Mesenchymal stem cell (in vitro differentiated cells and primary cell): ENCODE data around the gene PHKA2.

ENCODE experiments used
- DNase-seq: peaks from one replicate; pipeline ENCODE4 v3.0.0-alpha.2; 2013
- H2AFZ ChIP-seq: one replicate; pipeline ENCODE4 v1.6.1; 2013; ENCODE audit warnings: low read depth, mild to moderate bottlenecking, control low read depth, inconsistent platforms, low read length, moderate library complexity
- H2AK5ac ChIP-seq: 2 replicates; pipeline ENCODE4 v1.6.1; 2013; ENCODE audit warnings: low read length, moderate library complexity, mild to moderate bottlenecking, inconsistent platforms; ENCODE audit not compliant: severe bottlenecking
- H2BK120ac ChIP-seq: one replicate; pipeline ENCODE4 v1.6.1; 2013; ENCODE audit warnings: low read depth, mild to moderate bottlenecking, inconsistent platforms, low read length, moderate library complexity
- H2BK12ac ChIP-seq, 2 experiments: one replicate each; pipeline ENCODE4 v1.6.1; 2013; ENCODE audit warnings: inconsistent platforms in 2 of 2, low read length in 2 of 2, mild to moderate bottlenecking in 2 of 2, moderate library complexity in 2 of 2, control low read depth in 1 of 2
- H2BK15ac ChIP-seq: one replicate; pipeline ENCODE4 v1.6.1; 2013; ENCODE audit warnings: mild to moderate bottlenecking, low read depth, inconsistent platforms; ENCODE audit not compliant: poor library complexity, severe bottlenecking
- H2BK5ac ChIP-seq: 2 replicates; pipeline ENCODE4 v1.6.1; 2013; ENCODE audit warnings: low read depth, mild to moderate bottlenecking, low read length, control low read depth, inconsistent platforms; ENCODE audit not compliant: poor library complexity, severe bottlenecking
- H3K14ac ChIP-seq, 2 experiments: one replicate each; pipeline ENCODE4 v1.6.1; 2013; ENCODE audit warnings: inconsistent platforms in 2 of 2, low read length in 2 of 2, control low read depth in 1 of 2, mild to moderate bottlenecking in 1 of 2, moderate library complexity in 1 of 2
- H3K18ac ChIP-seq, 2 experiments: one replicate each; pipeline ENCODE4 v1.6.1; 2013; ENCODE audit warnings: inconsistent platforms in 2 of 2, low read length in 2 of 2, control low read depth in 1 of 2, low read depth in 1 of 2, mild to moderate bottlenecking in 1 of 2
- H3K23ac ChIP-seq, 2 experiments: one replicate each; pipeline ENCODE4 v1.6.1; 2013; ENCODE audit warnings: inconsistent platforms in 2 of 2, low read length in 2 of 2, mild to moderate bottlenecking in 2 of 2, moderate library complexity in 2 of 2, control low read depth in 1 of 2
- H3K27ac ChIP-seq: 2 replicates; pipeline ENCODE4 v1.5.1; 2013; ENCODE audit warnings: mild to moderate bottlenecking, moderate library complexity, low read length, control low read depth, inconsistent platforms; ENCODE audit not compliant: poor library complexity, severe bottlenecking
- H3K27me3 ChIP-seq, 2 experiments: 2 replicates each; pipeline versions ENCODE4 v1.6.1 to v1.7.0; 2013; ENCODE audit warnings: low read length in 2 of 2, mild to moderate bottlenecking in 2 of 2, moderate library complexity in 2 of 2, control low read depth in 1 of 2, inconsistent platforms in 1 of 2; ENCODE audit not compliant: control insufficient read depth in 1 of 2, insufficient read depth in 1 of 2
- H3K36me3 ChIP-seq, 2 experiments: 2 replicates each; pipeline versions ENCODE4 v1.6.1 to v1.7.0; 2013; ENCODE audit warnings: low read length in 2 of 2, control low read depth in 1 of 2, inconsistent platforms in 1 of 2, low read depth in 1 of 2, mild to moderate bottlenecking in 1 of 2; ENCODE audit not compliant: insufficient read depth in 2 of 2, control insufficient read depth in 1 of 2
- H3K4ac ChIP-seq, 2 experiments: one replicate each; pipeline ENCODE4 v1.6.1; 2013; ENCODE audit warnings: inconsistent platforms in 2 of 2, low read length in 2 of 2, mild to moderate bottlenecking in 2 of 2, moderate library complexity in 2 of 2, control low read depth in 1 of 2, low read depth in 1 of 2
- H3K4me1 ChIP-seq: 2 replicates; pipeline ENCODE4 v1.6.1; 2013; ENCODE audit warnings: low read depth, low read length, control low read depth; ENCODE audit not compliant: control insufficient read depth, insufficient read depth
- H3K4me2 ChIP-seq: 2 replicates; pipeline ENCODE4 v1.6.1; 2013; ENCODE audit warnings: low read length, mild to moderate bottlenecking, inconsistent platforms; ENCODE audit not compliant: poor library complexity, severe bottlenecking
- H3K4me3 ChIP-seq, 2 experiments: 2 replicates each; pipeline versions ENCODE4 v1.5.1 to v1.7.0; 2013; ENCODE audit warnings: low read length in 2 of 2, mild to moderate bottlenecking in 2 of 2, control low read depth in 1 of 2, low read depth in 1 of 2; ENCODE audit not compliant: insufficient read depth in 1 of 2
- H3K79me1 ChIP-seq: replicated peaks from 2 replicates; pipeline ENCODE4 v1.6.1; 2013; ENCODE audit warnings: mild to moderate bottlenecking, control low read depth, low read length, inconsistent platforms; ENCODE audit not compliant: poor library complexity, severe bottlenecking
- H3K9ac ChIP-seq: 2 replicates; pipeline ENCODE4 v1.7.0; 2013; ENCODE audit warnings: mild to moderate bottlenecking, low read length, moderate library complexity
- H3K9me3 ChIP-seq: 2 replicates; pipeline ENCODE4 v1.7.0; 2013; ENCODE audit warnings: mild to moderate bottlenecking, low read length; ENCODE audit not compliant: control insufficient read depth
- H4K8ac ChIP-seq: one replicate; pipeline ENCODE4 v1.6.1; 2013; ENCODE audit warnings: inconsistent platforms, mild to moderate bottlenecking, low read length, moderate library complexity
- H4K91ac ChIP-seq: one replicate; pipeline ENCODE4 v1.6.1; 2013; ENCODE audit warnings: mild to moderate bottlenecking, low read length, inconsistent platforms
- WGBS: methylation state at CpG from one replicate; pipeline ENCODE4 v1.1.7; 2013; ENCODE audit warnings: mixed read lengths; 5-methylcytosine and 5-hydroxymethylcytosine counted together

The PHKA2 gene

GRCh38 chrX:18874560-18875255, 109.2 kb downstream of the PHKA2 start:
- Histone ChIP-seq H2AK5ac (no peak overlapping the region), H3K27me3 (peaks cover 5 to 66% of the 10 kb centered on the region in 2 experiments), H3K27ac (no peak overlapping the region), H3K4me2 (no peak overlapping the region), H2BK12ac (no peak overlapping the region), H2BK5ac (no peak overlapping the region), H3K4ac (no peak overlapping the region), H2AFZ (no peak overlapping the region), H3K4me3 (no peak overlapping the region), H2BK120ac (no peak overlapping the region), H3K23ac (no peak overlapping the region), H3K79me1 (no peaks in the 10 kb centered on the region), H4K8ac (no peak overlapping the region), H3K4me1 (peaks cover 10% of the 10 kb centered on the region), H3K9ac (no peak overlapping the region), H3K14ac (no peak overlapping the region), H3K18ac (peak overlapping the region in 1 of 2 experiments; percentile 12), H3K9me3 (no peaks in the 10 kb centered on the region), H2BK15ac (no peak overlapping the region), H4K91ac (peak overlapping the region; percentile 27), H3K36me3 (no peaks in the 10 kb centered on the region)
- no peak for DNase-seq
- WGBS, result 95% methylated on average over 27 of the region's 27 CpGs

GRCh38 chrX:18873836-18874235, 110.1 kb downstream of the PHKA2 start:
- H3K23ac ChIP-seq, result no peak overlapping the region
- no peaks in the 10 kb centered on the region for H3K36me3 ChIP-seq
- peaks cover 2 to 60% of the 10 kb centered on the region in 2 experiments for H3K27me3 ChIP-seq
- H4K91ac ChIP-seq, result no peak overlapping the region
- H3K18ac ChIP-seq, result peak overlapping the region in 1 of 2 experiments; percentile 28
- H3K14ac ChIP-seq, result no peak overlapping the region
- no peak overlapping the region for H3K27ac ChIP-seq
- no peak overlapping the region for H2BK120ac ChIP-seq
- H2AFZ ChIP-seq, result no peak overlapping the region
- H3K4me3 ChIP-seq, result peak overlapping the region in 1 of 2 experiments; percentile 58
- no peaks in the 10 kb centered on the region for H3K9me3 ChIP-seq
- H3K4me2 ChIP-seq, result no peak overlapping the region
- no peak overlapping the region for H2BK12ac ChIP-seq
- H4K8ac ChIP-seq, result no peak overlapping the region
- no peak for DNase-seq
- peaks cover 10% of the 10 kb centered on the region for H3K4me1 ChIP-seq
- H3K4ac ChIP-seq, result no peak overlapping the region
- no peak overlapping the region for H2BK5ac ChIP-seq
- 96% methylated on average over 12 of the region's 12 CpGs for WGBS
- no peak overlapping the region for H2AK5ac ChIP-seq
- no peak overlapping the region for H3K9ac ChIP-seq
- no peak overlapping the region for H2BK15ac ChIP-seq
- no peaks in the 10 kb centered on the region for H3K79me1 ChIP-seq

- peaks cover 10% of the 10 kb centered on the region for H3K4me1 ChIP-seq
- H3K79me1 ChIP-seq, result no peaks in the 10 kb centered on the region
- H2BK12ac ChIP-seq, result no peak overlapping the region
- H3K14ac ChIP-seq, result no peak overlapping the region
- peak overlapping the region in 1 of 2 experiments; percentile 28 for H3K18ac ChIP-seq
- H2BK15ac ChIP-seq, result no peak overlapping the region
- peak overlapping the region; percentile 14 for H3K4me2 ChIP-seq
- peak; percentile 75 for DNase-seq
- peaks cover 0 to 55% of the 10 kb centered on the region in 2 experiments for H3K27me3 ChIP-seq
- H3K27ac ChIP-seq, result no peak overlapping the region
- H3K9ac ChIP-seq, result peak overlapping the region; percentile 36
- H2AK5ac ChIP-seq, result no peak overlapping the region
- no peaks in the 10 kb centered on the region for H3K9me3 ChIP-seq
- 63% methylated on average over 26 of the region's 27 CpGs for WGBS
- peak overlapping the region in 1 of 2 experiments; percentile 58 for H3K4me3 ChIP-seq
- H3K23ac ChIP-seq, result no peak overlapping the region
- H4K8ac ChIP-seq, result no peak overlapping the region
- H3K36me3 ChIP-seq, result no peaks in the 10 kb centered on the region
- no peak overlapping the region for H2BK120ac ChIP-seq
- H2BK5ac ChIP-seq, result no peak overlapping the region
- H4K91ac ChIP-seq, result no peak overlapping the region
- no peak overlapping the region for H2AFZ ChIP-seq
- no peak overlapping the region for H3K4ac ChIP-seq
Observed at GRCh38 chrX:18873189-18873791, 110.6 kb downstream of the PHKA2 start.

GRCh38 chrX:18872621-18873020, 111.3 kb downstream of the PHKA2 start:
- H4K8ac ChIP-seq, result no peak overlapping the region
- no peak overlapping the region for H2BK15ac ChIP-seq
- no peak overlapping the region for H3K4ac ChIP-seq
- H2AFZ ChIP-seq, result no peak overlapping the region
- no peaks in the 10 kb centered on the region for H3K9me3 ChIP-seq
- no peak overlapping the region for H3K23ac ChIP-seq
- H2AK5ac ChIP-seq, result no peak overlapping the region
- peak overlapping the region; percentile 36 for H3K9ac ChIP-seq
- 98% methylated on average over 8 of the region's 8 CpGs for WGBS
- no peak overlapping the region for H3K27ac ChIP-seq
- H4K91ac ChIP-seq, result peak overlapping the region; percentile 27
- H3K79me1 ChIP-seq, result no peaks in the 10 kb centered on the region
- H3K4me2 ChIP-seq, result no peak overlapping the region
- peaks cover 0 to 56% of the 10 kb centered on the region in 2 experiments for H3K27me3 ChIP-seq
- no peaks in the 10 kb centered on the region for H3K36me3 ChIP-seq
- H3K18ac ChIP-seq, result peak overlapping the region; percentile 0 to 43
- H3K14ac ChIP-seq, result no peak overlapping the region
- no peak overlapping the region for H3K4me3 ChIP-seq
- no peak for DNase-seq
- H2BK5ac ChIP-seq, result no peak overlapping the region
- H2BK120ac ChIP-seq, result peak overlapping the region; percentile 73
- peak overlapping the region in 1 of 2 experiments; percentile 54 for H2BK12ac ChIP-seq
- H3K4me1 ChIP-seq, result peaks cover 10% of the 10 kb centered on the region
